GM21723 (cell line): Measurements from ENCODE around the gene MREG.
"Not testable (repeated sequence)": the region's sequence is repeated elsewhere in the genome, so short reads cannot be mapped to it uniquely, and the experiment has no call there.

Experiments used
- ATAC-seq: cut with Tn5 transposase; IDR thresholded peaks from one replicate; pipeline ENCODE4 v1.9.1; 2021; ENCODE audit warnings: mild to moderate bottlenecking, moderate library complexity; ENCODE audit not compliant: unreplicated experiment

The MREG gene

GRCh38 chr2:215994911-215995310 is 18.4 kb downstream of the MREG start:
- ATAC-seq: no peak

GRCh38 chr2:215988556-215989207 is 24.7 kb downstream of the MREG start:
- not testable (repeated sequence) for ATAC-seq

GRCh38 chr2:215985257-215985656 is 28.1 kb downstream of the MREG start:
- no peak for ATAC-seq

GRCh38 chr2:215984661-215985060 is 28.7 kb downstream of the MREG start:
- ATAC-seq: no peak

GRCh38 chr2:215983581-215984351 is 29.6 kb downstream of the MREG start:
- peak; percentile 51 for ATAC-seq

GRCh38 chr2:215982465-215982875 is 30.9 kb downstream of the MREG start:
- ATAC-seq: peak; percentile 71

GRCh38 chr2:215981115-215981514 is 32.2 kb downstream of the MREG start:
- ATAC-seq: no peak

- no peak for ATAC-seq
Observed at GRCh38 chr2:215979620-215980019, 33.7 kb downstream of the MREG start.

GRCh38 chr2:215974700-215975429 is 38.5 kb downstream of the MREG start:
- no peak for ATAC-seq

- no peak for ATAC-seq
Observed at GRCh38 chr2:215973954-215974699, 39.2 kb downstream of the MREG start.

- ATAC-seq: no peak
Observed at GRCh38 chr2:215973145-215973792, 40.1 kb downstream of the MREG start.

GRCh38 chr2:215971671-215972070 is 41.7 kb downstream of the MREG start:
- no peak for ATAC-seq

GRCh38 chr2:215970894-215971293 is 42.5 kb downstream of the MREG start:
- ATAC-seq: not testable (repeated sequence)

- ATAC-seq: no peak
Observed at GRCh38 chr2:215970425-215970824, 42.9 kb downstream of the MREG start.

- no peak for ATAC-seq
Observed at GRCh38 chr2:215969131-215969841, 44.1 kb downstream of the MREG start.

- ATAC-seq: no peak
Observed at GRCh38 chr2:215968499-215968898, 44.9 kb downstream of the MREG start.

GRCh38 chr2:215967590-215968378 is 45.6 kb downstream of the MREG start:
- ATAC-seq: no peak

- no peak for ATAC-seq
Observed at GRCh38 chr2:215966951-215967350, 46.4 kb downstream of the MREG start.

GRCh38 chr2:215966274-215966673 is 47.1 kb downstream of the MREG start:
- no peak for ATAC-seq
